Parathyroid adenoma (tissue), 2 donors: Measurements from ENCODE around the gene CFTR.

Experiments used
- H2AFZ ChIP-seq: fragments of 300-600 bp; sonication (generic); one replicate; pipeline ENCODE4 v1.7.0; 2017; ENCODE audit warnings: antibody characterized with exemption, mild to moderate bottlenecking
- H3K27ac ChIP-seq: fragments of 300-600 bp; sonication (generic); one replicate; pipeline ENCODE4 v1.7.0; 2017
- H3K27me3 ChIP-seq: fragments of 300-600 bp; sonication (generic); one replicate; pipeline ENCODE4 v1.7.0; 2017; ENCODE audit warnings: low read length; ENCODE audit not compliant: control insufficient read depth, insufficient read depth
- H3K36me3 ChIP-seq: fragments of 300-600 bp; sonication (generic); one replicate; pipeline ENCODE4 v1.7.0; 2017; ENCODE audit warnings: low read length; ENCODE audit not compliant: control insufficient read depth, insufficient read depth
- H3K4me1 ChIP-seq: fragments of 300-600 bp; sonication (generic); one replicate; pipeline ENCODE4 v1.7.0; 2017; ENCODE audit warnings: control low read depth
- H3K4me2 ChIP-seq: fragments of 300-600 bp; sonication (generic); one replicate; pipeline ENCODE4 v1.7.0; 2017; ENCODE audit warnings: low read length
- H3K4me3 ChIP-seq: fragments of 300-600 bp; sonication (generic); one replicate; pipeline ENCODE4 v1.7.0; 2017; ENCODE audit warnings: low read depth, low read length
- H3K79me2 ChIP-seq: fragments of 300-600 bp; sonication (generic); one replicate; pipeline ENCODE4 v1.7.0; 2017; ENCODE audit warnings: control low read depth
- H3K9ac ChIP-seq: fragments of 300-600 bp; sonication (generic); one replicate; pipeline ENCODE4 v1.7.0; 2017; ENCODE audit warnings: mild to moderate bottlenecking
- H3K9me3 ChIP-seq: fragments of 300-600 bp; sonication (generic); one replicate; pipeline ENCODE4 v1.7.0; 2017; ENCODE audit warnings: low read length; ENCODE audit not compliant: control insufficient read depth
- CTCF ChIP-seq: fragments of 300-600 bp; sonication (generic); IDR thresholded peaks from one replicate; pipeline ENCODE4 v1.7.0; 2017; ENCODE audit warnings: antibody characterized with exemption, mild to moderate bottlenecking
- donor health status: primary hyperparathyroidism.

Gene CFTR

GRCh38 chr7:117673839-117674238 is 194.0 kb downstream of the CFTR start:
- peak; percentile 22 for TF ChIP-seq CTCF
- H3K9ac ChIP-seq: no peak overlapping the region

GRCh38 chr7:117674617-117675016 is 194.8 kb downstream of the CFTR start:
- Histone ChIP-seq H3K27me3 (no peaks in the 10 kb centered on the region), H3K4me2 (no peak overlapping the region), H3K4me1 (no peaks in the 10 kb centered on the region), H3K4me3 (no peak overlapping the region), H3K9me3 (no peaks in the 10 kb centered on the region), H3K79me2 (no peaks in the 10 kb centered on the region), H3K9ac (no peak overlapping the region), H3K27ac (no peak overlapping the region), H3K36me3 (no peaks in the 10 kb centered on the region), H2AFZ (no peak overlapping the region)
- no peak for TF ChIP-seq CTCF

More at GRCh38 chr7:117673839-117674238, 194.0 kb downstream of the CFTR start:
- no peaks in the 10 kb centered on the region for H3K27me3 ChIP-seq
- no peak overlapping the region for H2AFZ ChIP-seq
- no peak overlapping the region for H3K27ac ChIP-seq
- no peaks in the 10 kb centered on the region for H3K79me2 ChIP-seq
- H3K4me2 ChIP-seq: no peak overlapping the region
- no peaks in the 10 kb centered on the region for H3K36me3 ChIP-seq
- H3K4me3 ChIP-seq: no peak overlapping the region
- H3K4me1 ChIP-seq: no peaks in the 10 kb centered on the region
- H3K9me3 ChIP-seq: no peaks in the 10 kb centered on the region

GRCh38 chr7:117675497-117676435 is 195.9 kb downstream of the CFTR start:
- Histone ChIP-seq H3K9me3 (no peaks in the 10 kb centered on the region), H3K4me2 (no peak overlapping the region), H3K27me3 (no peaks in the 10 kb centered on the region), H3K36me3 (no peaks in the 10 kb centered on the region), H3K79me2 (no peaks in the 10 kb centered on the region), H3K27ac (no peak overlapping the region), H3K4me3 (no peak overlapping the region), H3K9ac (no peak overlapping the region), H3K4me1 (no peaks in the 10 kb centered on the region), H2AFZ (no peak overlapping the region)
- no peak for TF ChIP-seq CTCF

GRCh38 chr7:117679120-117679519 is 199.3 kb downstream of the CFTR start:
- H3K79me2 ChIP-seq: no peaks in the 10 kb centered on the region
- H3K36me3 ChIP-seq: no peaks in the 10 kb centered on the region
- no peak overlapping the region for H2AFZ ChIP-seq
- H3K4me1 ChIP-seq: no peaks in the 10 kb centered on the region
- H3K4me3 ChIP-seq: no peak overlapping the region
- H3K27ac ChIP-seq: no peak overlapping the region
- H3K4me2 ChIP-seq: no peak overlapping the region
- H3K9me3 ChIP-seq: no peaks in the 10 kb centered on the region
- H3K27me3 ChIP-seq: no peaks in the 10 kb centered on the region
- no peak overlapping the region for H3K9ac ChIP-seq
- TF ChIP-seq CTCF: no peak
